Activated CD8-positive, alpha-beta memory T cell treated with anti-CD3 and anti-CD28 coated beads, Interleukin-2, amount 50 U/mL, for 48 hours (primary cell): ENCODE results near the gene JPH2.

Experiments
- DNase-seq: peaks from one replicate; pipeline ENCODE4 v3.0.0-alpha.2; 2020

Gene JPH2

DNA sequence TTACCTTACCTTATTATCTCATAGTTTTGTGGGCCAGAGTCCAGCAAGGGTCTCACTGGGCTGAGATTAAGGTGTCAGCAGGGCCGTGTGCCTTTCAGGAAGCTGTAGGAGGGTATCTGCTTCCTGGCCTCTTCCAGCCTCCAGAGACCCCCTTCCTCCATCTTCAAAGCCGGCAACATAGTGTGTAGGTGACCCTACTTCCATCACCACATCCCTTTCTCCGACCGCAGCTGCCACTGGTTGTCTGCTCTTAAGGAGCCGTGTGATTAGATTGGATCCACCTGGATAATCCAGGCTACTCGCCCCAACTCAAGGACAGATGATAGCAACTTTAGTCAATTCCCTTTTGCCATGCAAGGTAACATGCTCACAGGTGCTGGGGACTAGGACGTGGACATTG lies 91.2 kb downstream of the JPH2 start:
- DNase-seq, result no peak

DNA sequence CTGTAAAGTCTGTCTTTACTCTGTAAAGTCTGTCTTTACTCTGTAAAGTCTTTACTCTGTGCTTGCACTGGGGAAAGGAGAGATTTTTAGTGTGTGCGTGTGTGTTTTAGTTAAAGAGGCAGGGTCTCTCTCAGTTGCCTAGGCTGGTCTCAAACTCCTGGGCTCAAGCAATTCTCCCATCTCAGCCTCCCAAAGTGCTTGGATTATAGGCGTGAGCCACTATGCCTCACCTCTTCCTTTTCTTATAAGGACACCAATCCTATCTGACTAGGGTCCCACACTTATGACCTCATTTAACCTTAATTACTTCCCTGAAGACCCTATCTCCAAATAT lies 93.8 kb downstream of the JPH2 start:
- no peak for DNase-seq

- DNase-seq, result no peak
Observed at GRCh38 chr20:44092551-44093248, 94.3 kb downstream of the JPH2 start.

GRCh38 chr20:44091026-44091425 lies 96.0 kb downstream of the JPH2 start:
- DNase-seq, result no peak

DNA sequence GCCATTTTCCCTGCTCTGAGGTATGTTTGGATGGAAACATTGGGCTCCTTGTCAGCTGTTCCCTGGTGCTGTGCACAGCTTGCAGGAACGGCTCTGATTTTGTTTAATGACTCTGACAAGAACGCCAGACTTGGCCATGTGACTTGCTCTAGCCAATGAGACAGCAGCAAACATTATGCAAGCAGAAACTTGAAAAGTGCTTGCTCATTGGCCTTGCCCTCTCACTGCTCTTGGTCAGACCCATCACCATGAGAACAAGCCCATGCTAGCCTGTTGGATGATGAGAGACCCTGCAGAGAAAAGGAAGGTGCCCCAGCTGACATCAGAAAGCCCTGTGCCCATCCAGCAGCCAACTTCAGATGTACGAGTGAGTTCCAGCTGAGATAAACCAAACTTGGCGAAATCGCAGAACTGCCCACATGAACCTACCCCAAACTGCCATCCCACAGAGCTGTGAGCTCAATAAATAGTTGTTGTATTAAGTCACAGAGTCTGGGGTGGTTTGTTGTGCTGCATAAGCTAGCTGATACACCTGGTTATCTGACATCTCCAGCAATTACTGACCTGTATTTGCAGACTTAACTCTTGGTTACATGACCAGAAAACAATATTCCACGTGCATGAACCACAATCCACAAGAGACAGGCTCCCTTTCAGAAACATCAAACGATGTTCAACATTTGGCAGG lies 96.9 kb downstream of the JPH2 start:
- no peak for DNase-seq

GRCh38 chr20:44087857-44088120 lies 99.2 kb downstream of the JPH2 start:
- no peak for DNase-seq

DNA sequence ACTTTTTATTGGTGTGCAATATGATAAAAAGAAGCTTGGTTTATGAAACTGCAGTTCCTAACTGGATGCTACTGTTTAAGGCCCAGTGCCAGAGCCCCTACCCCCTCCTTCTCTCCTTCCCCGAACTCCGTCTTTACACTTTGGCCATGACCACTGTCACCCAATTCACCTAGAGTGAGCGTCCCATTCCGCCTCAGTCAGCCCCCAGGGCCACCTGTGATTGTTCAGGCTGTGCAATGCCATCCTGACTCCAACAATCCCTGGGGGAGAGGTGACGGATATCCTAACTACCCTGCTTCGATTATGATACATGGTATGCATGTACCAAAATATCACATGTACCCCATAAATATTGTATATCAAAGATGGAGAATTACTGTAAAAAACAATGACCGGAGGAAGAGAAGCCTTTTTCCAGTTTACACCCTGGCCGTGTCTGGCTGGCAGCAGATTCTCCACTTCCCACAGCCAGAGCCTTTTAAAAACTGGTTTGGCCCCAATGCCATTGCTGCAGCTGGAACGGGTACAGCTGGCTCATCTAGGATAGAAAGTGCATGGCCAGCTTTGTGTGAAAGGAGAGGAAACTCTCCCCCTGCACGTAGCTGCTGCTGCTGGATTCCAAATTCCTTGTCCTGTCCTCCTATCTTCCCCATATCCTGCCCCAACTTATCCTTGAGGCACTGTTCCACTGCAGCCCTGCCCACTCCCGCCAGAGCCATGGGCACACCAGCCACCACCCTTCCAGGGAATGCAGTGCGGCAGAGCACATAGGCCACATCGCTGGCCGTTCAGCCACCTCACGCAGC lies 99.7 kb downstream of the JPH2 start:
- DNase-seq, result no peak

GRCh38 chr20:44085616-44086434 lies 101.2 kb downstream of the JPH2 start:
- no peak for DNase-seq

DNA sequence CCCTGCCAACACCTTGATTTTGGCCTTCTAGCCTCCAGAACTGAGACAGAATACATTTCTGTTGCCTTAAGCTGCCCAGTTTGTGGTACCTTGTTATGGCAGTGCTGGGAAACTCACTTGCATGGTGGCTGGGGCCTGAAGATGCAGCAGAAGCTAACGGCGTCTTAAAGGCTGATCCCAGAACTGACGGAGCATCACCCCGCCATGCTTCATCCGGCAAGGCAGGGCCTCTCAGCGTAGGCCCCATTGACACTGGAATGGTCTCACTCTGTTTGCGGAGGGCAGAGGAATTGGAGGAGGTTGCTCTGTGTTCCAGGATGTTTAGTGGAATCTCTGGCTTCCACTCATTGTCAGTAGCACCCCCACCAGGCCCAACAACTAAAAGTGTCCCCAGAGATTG lies 102.1 kb downstream of the JPH2 start:
- DNase-seq, result no peak

DNA sequence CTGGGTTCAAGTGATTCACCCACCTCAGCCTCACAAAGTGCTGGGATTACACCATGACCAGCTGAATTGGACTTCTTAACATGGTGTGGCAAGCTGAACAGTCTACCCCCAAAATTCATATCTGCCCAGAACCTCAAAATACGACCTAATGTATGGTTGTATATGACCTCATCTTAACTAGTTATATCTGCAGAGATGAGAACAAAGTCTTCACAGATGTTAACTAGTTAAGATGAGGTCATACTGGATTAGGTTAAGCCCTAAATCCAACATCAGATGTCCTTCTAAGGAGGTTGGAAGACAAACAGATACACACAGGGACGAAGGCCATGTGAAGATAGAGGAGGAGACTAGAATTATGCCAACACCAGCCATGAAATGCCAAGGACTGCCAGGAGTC lies 102.5 kb downstream of the JPH2 start:
- no peak for DNase-seq

DNA sequence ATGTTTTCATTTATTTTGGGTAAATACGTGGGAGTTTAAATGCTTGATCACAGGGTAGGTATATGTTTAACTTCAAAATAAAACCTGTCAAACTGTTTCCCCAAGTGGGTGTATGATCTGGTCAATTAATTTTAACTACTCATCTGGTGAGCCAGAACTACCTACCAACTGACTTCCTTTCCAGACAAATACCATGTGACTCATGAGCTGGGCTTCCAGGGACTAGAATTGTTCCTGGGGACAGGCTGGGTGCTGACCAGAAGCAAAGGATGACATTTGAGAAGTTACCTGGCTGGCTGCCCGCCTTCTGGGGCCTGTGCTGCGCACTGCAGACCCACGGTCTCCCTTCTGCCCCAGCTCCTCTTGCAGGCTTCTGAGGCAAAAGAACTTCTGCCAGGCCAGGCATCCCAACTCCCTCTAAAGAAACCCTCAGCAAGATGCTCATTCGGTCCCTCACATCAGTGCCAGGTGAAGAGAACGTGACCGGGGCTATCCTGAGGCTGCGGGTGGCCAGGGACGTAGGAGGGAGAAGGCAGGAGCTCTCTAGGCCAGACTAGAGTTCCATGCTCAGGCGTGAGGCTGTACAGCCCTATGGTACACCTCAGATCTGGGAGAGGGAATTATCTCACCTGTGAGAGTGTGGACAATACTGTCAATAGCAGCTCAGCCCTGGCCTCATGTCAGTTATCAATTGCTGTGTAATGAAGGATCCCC lies 103.6 kb downstream of the JPH2 start:
- DNase-seq, result no peak

- no peak for DNase-seq
Observed at GRCh38 chr20:44081888-44082287, 105.1 kb downstream of the JPH2 start.

DNA sequence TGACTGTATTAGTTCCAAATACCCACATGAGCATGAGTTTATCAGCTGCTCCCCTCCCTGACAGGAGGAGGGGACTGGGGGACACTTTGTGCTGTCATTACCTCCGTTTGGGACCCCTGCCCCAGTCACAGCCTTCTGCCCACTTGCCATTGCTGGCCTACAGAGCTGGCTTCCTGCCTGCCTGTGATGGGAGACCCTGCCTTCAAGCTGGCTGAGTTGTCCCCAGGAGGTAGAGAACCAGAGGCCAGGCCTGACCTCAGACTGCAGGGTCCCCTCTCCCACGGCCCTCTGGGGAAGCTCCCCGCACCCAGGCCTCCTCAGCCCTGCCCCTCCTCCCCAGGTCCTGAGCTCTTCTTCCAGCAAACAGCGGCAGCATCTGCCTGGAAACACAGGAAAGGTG lies 105.5 kb downstream of the JPH2 start:
- no peak for DNase-seq

DNA sequence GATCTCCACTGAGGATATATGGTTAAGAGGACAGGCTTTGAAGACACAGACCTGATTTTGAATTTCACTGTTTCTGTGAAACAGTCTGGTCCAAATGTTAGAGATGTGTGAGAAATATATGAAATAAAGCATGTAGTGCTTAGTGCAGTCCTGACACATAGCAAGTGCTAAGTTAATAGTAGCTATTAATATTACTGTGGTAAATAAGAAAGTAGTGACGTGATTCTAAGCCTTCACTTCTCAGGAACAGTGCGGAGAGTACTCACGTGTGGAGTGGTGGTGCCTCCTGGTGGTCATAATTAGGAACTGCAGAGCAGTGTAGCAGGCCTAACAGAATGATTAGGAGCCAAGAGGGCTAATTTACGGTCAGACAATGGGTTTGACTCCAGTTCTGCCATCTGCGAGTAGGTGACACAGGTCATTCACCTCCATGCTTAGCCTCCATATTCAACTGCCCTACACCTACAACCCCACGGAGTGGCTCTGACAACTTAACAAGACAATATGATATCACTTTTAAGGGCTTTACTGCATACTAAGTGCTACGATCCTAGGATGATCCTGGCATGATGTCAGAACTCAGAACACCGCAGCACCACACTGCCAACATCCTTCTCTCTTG lies 106.2 kb downstream of the JPH2 start:
- peak; percentile 79 for DNase-seq

- DNase-seq, result no peak
Observed at GRCh38 chr20:44080064-44080463, 106.9 kb downstream of the JPH2 start.

DNA sequence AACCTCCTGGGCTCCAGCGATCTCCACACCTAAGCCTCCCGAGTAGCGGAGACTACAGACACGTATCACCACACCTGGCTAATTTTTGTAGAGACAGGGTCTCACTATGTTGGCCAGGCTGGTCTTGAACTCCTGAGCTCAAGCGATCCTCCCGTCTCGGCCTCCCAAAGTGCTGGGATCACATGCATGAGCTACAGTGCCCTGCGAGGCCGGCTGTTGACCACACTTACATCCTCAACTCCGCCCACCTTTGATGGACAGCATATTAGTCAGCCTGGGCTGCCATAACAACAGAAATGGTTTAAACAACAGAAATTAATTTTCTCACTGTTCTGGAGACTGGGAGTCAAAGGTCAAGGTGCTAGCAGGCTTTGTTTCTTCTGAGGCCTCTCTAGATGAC lies 107.7 kb downstream of the JPH2 start:
- DNase-seq, result no peak

- DNase-seq, result no peak
Observed at GRCh38 chr20:44075950-44076232, 111.1 kb downstream of the JPH2 start.

DNA sequence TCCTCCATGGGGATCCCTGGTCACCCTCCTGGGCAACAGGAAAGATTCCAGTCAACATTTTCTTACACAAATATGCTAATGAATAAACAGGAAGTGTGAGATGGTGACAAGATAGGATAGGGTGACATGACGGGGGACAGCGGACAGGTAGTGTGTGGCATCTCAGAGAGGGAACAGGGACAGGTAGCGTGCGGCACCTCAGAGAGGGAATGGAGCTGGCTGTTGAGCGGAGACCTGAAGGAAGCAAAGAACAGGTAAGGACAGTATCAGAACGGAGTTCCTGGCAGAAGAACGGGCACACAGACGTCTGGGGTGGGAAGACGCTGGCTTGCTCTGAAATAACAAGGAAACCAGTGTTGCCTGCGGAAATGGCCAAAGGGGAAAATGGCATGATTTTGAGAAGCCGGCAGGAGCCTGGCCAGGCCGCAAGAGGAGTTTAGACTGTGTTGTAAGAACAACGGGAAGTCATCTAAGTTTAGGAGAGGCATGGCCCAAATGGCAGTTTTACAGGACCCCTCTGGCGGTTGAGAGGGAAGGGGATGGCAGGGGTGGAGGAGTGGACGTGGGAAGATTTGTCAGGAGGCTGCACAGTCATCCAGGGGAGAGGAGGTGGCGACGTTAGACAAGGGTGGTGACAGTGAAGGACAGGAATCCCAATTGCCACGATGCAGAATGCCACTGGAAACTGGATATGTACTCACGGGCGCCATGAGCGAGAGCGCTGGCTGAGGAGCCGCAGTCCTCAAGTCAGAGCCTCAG lies 111.6 kb downstream of the JPH2 start:
- DNase-seq, result no peak

GRCh38 chr20:44074252-44075151 lies 112.5 kb downstream of the JPH2 start:
- DNase-seq, result peak; percentile 50

GRCh38 chr20:44073675-44074071 lies 113.3 kb downstream of the JPH2 start:
- peak; percentile 37 for DNase-seq
